Endothelial cell of umbilical vein (primary cell): ENCODE results near the gene COL18A1.

Experiments
- CTCF ChIP-seq, 2 donors: IDR thresholded peaks; 1 replicate in 1 of 2; 2 replicates in 1 of 2; pipeline ENCODE4 v1.5.1; 2011; ENCODE audit warnings: low read length in 2 of 2, mild to moderate bottlenecking in 2 of 2, moderate library complexity in 2 of 2, control low read depth in 1 of 2, inconsistent platforms in 1 of 2, low read depth in 1 of 2; ENCODE audit not compliant: insufficient read depth in 1 of 2; ENCODE audit errors: extremely low read depth in 1 of 2
- EZH2 ChIP-seq: IDR thresholded peaks from 2 replicates; pipeline ENCODE4 v1.6.1; 2012; ENCODE audit warnings: borderline replicate concordance, low read depth, mild to moderate bottlenecking, moderate library complexity, low read length, inconsistent platforms; ENCODE audit not compliant: severe bottlenecking
- FOS ChIP-seq: IDR thresholded peaks from 2 replicates; pipeline ENCODE4 v1.6.1; 2011; ENCODE audit warnings: mild to moderate bottlenecking, low read length, moderate library complexity, borderline replicate concordance; ENCODE audit not compliant: insufficient read depth
- GATA2 ChIP-seq: IDR thresholded peaks from 2 replicates; pipeline ENCODE4 v1.7.0; 2011; ENCODE audit warnings: low read depth, mild to moderate bottlenecking, moderate library complexity, mixed read lengths, low read length; ENCODE audit not compliant: insufficient read length, insufficient read depth
- JUN ChIP-seq: IDR thresholded peaks from 2 replicates; pipeline ENCODE4 v1.6.1; 2011; ENCODE audit warnings: borderline replicate concordance, low read depth; ENCODE audit not compliant: insufficient read length, insufficient read depth
- MAX ChIP-seq: IDR thresholded peaks from 2 replicates; pipeline ENCODE4 v1.6.1; 2011; ENCODE audit not compliant: insufficient read depth, insufficient read length
- MYC ChIP-seq: IDR thresholded peaks from one replicate; pipeline ENCODE4 v1.6.1; 2011; ENCODE audit warnings: mild to moderate bottlenecking, low read depth, low read length
- POLR2A ChIP-seq: IDR thresholded peaks from 2 replicates; pipeline ENCODE4 v1.6.1; 2012; ENCODE audit warnings: low read depth, mild to moderate bottlenecking, control low read depth, low read length
- POLR2AphosphoS5 ChIP-seq: IDR thresholded peaks from 2 replicates; pipeline ENCODE4 v1.6.1; 2012; ENCODE audit warnings: low read depth, mild to moderate bottlenecking, control low read depth, low read length, moderate library complexity; ENCODE audit not compliant: insufficient read depth

GRCh38 chr21:45416620-45417019, 11.7 kb downstream of the COL18A1 start:
- TF ChIP-seq CTCF (IDR thresholded peaks at IDR 0.05; ENCODE audit: extremely low read depth in 1 of 2, insufficient read depth in 1 of 2, low read depth in 1 of 2, low read length in 2 of 2) (no peak), MAX (no peak), POLR2AphosphoS5 (no peak), POLR2A (no peak), JUN (no peak), MYC (no peak), EZH2 (no peak), FOS (no peak), GATA2 (no peak)
